NOMO-1 (cell line): ENCODE data around the gene SEPTIN12.
A peak's percentile ranks its signal among the peaks of the same experiment; 100 is the strongest.

Experiments
- DNase-seq, 2 experiments: peaks; one replicate each; lab custom pipeline; 2025; ENCODE audit not compliant: unreplicated experiment in 2 of 2; lab: John Stamatoyannopoulos, UW

Gene SEPTIN12

DNA sequence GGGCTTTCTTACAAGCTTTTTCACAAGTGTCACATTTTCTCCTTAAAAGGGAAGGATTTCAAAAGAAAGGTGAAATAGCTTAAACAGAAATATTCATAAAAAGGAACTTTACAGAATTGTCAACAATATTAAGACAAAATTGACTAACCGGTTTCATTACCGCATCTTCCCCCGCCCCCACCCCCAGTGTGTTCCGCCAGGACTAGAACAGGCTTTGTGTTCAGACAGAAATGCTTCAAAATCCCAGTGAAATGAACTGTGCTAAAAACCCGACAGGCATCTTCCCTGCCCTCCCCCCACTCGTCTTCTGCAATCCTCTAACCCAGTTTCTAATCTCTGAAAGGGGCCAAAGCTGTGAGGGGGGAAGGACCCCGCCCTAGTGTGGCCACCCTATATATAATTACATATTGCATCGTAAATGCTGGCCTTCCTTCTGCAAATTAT, 15.3 kb upstream of the SEPTIN12 start:
- DNase-seq, result peak; percentile 55 to 70

DNA sequence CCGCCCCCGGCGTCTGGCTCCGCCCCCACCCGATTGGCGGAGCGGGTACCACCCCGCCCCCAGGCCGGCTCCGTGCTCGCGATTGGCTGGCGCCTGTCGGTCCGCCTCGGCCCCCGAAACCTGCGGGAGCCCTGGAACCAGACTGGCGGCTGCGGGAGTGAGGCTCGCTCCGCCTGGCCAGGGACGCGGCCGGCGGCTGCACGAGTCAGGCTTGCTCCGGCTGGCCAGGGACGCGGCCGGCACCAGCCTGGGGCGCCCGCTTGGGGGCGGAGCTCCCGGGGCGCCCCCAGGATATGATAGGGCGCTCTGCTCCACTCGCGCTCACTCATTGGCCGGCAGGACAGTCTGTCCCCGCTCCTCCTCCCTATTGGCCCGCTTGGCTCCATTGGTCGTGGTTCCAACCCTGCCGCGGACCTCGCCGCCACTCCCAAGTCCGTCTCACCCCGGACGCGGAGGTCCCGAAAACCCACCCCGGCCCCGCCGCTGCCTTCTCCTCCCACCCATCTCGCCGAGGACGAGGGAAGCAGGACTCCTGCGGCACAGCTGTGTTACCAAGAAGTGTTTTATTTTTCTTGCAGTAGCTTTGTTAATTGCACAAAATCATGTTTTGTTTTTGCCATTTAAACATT, 14.6 kb upstream of the SEPTIN12 start:
- DNase-seq, result peak; percentile 92 to 94

DNA sequence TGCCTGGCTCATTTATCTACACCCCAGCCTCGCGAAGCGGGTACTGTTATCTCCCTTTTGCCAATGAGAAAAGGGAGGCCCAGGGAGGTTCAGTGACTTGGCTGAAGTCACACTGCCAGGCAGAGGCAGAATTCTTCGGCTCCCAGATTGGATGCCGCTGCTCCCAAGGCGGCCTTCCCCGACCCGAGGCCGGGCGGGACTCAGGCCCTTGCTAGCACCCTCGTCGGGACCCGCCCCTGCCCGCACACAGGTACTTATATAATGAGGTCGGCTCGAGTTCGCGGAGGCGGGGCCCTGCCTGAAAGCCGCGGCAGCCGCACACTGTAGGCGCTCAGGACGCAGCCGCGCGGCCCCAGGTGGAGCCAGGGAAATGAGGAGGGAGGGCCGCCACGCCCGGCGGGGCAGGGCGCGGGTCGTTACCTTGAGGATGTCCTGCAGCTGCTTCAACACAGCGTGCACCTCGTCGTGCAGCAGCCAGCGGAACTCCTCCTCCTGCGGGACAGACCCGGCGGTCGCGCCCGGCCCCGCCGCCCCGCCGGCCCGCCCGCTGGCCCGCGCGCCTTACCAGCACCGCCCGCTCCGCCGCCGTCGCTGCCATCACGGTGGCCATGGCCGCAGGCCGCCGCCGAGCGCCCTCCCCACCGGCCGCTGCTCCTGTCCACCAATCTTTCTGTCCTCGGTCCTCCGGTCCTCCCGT, 14.0 kb upstream of the SEPTIN12 start, which contains the start of gene ROGDI:
ROGDI (minus strand) TSS at position 672 of the 697 bp plus-strand sequence; CDS start at position 610, 62 bp downstream.
- peak; percentile 57 to 84 for DNase-seq

DNA sequence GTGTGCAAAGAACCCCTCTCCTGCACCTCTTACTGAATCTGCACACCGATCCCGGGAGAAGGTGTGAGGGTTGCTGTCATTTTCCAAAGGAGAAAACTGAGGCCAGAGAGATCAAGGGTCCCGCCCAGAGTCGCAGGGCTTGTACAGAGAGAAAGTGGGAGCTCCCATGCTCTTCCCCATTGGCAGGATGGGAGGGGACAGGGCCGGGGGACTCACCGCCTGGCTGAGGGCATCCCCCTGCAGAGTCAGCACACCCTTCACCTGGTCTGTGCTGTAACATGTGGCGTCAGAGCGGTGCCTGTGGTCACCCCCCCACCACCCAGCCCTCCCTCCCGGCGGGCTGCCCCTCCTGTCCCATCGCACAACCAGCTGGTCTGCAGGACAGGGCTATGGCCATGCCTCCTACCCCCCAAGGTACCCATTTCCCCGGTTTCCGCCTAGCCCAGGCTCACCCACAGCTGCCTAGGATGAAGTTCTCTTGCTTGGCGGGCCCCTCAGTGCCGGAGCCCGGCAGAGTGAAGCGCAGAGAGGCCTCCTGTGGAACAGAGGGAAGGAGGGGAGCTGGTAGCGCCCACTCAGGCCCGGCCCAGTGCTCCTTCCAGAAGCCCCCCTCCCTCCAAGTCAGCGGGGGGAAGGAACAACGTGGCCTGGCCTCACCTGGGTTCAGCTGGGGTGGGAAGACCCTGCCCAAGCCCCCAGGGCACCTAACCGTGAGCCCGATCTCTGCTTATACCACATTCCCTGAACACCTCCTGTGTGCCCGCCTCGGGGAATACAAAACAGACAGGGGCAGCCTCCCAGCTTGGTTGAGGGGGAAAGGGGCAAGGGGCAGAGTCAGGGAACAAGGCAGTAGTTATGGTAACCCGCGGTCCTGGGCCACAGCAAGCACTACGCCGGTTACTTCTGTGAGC, 13.2 kb upstream of the SEPTIN12 start:
- DNase-seq, result peak in 1 of 2 experiments; percentile 6

DNA sequence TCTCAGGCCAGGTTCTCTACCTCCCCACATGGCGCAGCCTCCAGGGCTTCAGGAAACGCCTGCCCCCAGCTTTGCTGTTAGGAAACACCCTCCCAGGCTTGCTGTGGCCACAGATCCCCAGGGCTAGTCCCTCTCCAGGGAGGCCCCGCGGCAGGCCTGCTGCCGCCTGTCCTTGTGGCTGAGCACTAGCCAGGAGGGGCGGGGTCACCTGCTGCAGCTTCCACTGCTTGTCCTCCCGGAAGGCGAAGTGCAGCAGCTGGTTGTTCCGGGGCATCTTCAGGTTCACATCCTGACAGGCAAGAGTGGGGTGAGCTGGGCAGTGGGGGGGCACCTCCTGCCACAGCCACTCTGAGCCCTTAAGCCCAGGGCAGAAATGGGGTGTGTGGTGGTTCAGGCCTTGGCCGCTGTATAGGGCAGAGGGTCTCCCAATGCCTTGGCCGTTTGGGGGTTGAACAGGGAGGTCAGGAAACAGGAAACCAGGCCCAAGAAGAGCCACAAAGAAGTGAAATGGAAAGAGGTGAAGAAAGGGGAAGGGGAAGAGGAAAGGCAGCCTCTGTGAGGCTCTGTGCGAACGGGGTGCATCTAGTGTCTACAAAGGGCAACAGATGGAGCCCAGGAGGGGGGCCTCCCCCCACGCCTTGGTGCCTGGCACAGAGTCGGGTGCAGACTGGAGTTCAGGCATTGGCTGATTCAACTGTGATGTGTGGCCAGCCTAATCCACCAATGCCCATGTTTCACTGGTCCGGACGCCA, 12.3 kb upstream of the SEPTIN12 start:
- DNase-seq, result peak; percentile 75

DNA sequence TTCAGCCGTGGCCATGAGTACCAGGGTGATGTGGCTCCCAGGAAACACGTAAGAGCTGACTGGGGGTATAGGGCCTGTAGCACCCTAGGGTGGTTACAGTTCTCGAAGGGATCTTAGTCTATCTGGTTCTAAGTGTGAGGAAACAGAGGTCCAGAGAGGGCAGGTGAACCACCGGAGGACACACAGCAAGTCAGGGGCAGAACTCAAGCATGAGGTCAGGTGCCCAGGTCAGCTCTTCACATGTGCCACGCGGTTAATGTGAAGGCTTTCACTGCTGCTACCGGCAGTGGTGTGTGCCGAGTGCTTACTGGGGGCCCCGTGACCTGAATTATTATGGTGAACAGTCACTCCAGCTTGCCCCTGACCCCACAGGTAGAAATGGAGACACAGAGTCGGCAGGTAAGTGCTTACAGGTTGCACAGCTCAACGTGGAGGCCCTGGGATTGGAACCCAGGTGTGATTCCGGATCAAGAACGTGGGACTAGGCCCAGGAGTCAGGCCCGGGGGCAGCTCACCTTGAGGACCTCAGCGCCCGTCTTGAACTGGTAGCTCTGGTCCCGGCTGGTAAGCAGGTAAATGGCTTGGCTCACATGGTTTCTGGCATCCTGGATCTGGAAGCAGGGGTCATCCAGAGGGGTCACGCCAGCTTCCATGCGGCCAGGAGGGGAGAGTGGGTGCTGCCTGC, 11.2 kb upstream of the SEPTIN12 start:
- no peak for DNase-seq

DNA sequence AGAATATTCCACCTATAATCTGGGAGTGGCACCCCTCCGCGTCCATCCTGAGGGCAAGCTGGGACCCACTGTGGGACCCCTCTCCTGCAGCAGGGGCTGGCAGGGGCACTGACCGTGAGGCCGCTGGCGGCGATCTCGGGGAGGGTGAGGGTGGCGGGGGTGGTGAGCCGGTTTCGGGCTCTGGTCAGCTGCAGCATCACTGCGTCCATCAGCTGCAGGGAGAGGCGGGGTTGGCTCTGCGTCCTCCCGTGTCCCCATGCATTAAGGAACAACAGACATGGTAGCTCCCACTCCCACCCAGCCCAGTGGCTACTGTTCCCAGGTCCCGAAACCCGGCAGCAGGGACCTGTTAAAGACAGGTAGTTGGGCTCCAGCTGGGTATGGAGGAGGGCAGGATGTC, 10.3 kb upstream of the SEPTIN12 start:
- no peak for DNase-seq

DNA sequence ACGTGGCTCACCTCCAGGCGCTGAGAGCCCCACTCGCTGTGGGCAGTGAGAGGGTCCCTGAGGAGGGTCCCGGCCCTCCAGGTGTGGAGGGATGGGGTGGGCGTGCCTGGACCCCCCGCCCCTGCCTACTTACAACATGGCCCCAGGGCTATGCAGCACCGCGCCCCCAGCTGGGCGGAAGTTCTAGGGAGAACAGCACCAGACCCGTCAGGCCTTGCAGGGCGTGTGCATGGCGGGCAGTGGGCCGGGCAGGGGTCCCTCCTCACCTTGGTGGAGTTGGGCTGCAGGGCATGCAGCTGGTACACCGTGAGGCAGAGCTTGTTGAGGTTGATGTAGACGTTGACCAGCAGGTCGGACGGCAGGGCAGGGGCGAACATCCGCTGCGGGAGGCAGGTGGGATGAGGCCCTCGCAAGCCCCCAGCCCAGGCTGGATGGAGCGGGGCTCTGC, 9.7 kb upstream of the SEPTIN12 start:
- DNase-seq, result no peak

DNA sequence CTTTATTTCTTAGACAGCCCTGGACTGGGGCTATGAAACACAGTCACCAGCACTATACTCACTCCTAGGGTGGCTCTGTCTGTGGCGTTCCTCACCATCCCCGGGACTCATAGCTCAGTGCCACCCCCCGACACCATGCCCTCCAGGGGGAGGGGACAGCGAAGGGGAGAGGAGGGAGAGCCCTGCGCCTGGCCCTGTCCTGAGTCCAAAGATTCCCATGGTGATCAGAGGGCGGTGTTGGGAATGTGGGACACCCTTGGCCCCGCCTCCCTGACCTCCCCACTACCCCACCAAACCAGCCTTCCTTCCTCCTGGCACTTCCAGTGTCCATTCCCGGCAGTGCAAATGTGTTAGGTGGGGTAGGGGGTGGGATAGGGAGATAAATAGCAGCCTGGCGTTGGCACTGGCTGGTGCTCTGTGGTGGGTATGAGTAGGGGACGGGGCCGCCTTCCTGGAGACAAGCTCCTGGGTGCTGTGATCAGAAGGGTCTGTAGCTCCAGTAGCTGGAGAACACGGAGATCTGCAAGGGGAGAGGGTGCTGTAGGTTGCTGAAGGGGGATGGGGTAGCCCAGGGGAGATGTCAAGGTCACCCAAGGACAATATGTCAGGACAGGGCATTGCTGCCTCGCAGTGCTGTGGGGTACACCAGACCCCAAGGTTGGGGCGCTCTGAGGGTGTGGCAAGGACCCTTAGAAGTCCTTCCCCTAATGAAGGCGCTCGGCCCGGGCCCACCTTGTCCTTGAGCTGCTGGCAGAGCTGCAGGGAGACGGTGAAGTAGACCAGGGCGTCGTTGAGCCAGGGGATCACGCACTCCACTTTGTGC, 9.0 kb upstream of the SEPTIN12 start:
- no peak for DNase-seq

DNA sequence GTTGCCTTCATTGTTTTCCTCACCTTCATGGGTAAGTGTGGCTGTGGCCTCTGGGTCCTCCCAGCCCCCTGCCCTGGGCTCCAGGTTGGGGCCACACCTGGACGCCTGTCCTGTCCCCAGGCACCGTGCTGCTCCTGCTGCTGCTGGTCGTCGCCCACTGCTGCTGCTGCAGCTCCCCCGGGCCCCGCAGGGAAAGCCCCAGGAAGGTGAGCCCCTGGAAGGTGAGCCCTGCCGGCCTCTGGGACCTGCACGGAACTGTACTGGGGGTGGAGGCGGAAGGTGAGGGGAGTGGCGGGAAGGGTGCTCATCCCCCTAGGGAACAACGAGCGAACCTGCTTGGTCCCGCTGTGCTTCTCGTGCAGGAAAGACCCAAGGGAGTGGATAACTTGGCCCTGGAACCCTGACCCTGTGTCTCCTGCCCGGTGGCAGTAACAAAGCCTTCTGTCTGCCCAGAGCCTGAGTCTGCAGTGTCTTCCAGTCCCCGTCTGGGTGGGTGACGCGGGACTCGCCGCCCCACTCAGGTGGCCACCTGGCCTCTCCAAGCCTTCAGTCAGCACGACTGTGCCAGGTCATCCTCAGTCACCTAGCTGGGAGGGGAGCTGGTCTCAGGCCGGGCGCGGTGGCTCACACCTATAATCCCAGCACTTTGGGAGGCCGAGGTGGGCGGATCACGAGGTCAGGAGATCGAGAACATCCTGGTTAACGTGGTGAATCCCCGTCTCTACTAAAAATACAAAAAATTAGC, 7.9 kb upstream of the SEPTIN12 start:
- no peak for DNase-seq

DNA sequence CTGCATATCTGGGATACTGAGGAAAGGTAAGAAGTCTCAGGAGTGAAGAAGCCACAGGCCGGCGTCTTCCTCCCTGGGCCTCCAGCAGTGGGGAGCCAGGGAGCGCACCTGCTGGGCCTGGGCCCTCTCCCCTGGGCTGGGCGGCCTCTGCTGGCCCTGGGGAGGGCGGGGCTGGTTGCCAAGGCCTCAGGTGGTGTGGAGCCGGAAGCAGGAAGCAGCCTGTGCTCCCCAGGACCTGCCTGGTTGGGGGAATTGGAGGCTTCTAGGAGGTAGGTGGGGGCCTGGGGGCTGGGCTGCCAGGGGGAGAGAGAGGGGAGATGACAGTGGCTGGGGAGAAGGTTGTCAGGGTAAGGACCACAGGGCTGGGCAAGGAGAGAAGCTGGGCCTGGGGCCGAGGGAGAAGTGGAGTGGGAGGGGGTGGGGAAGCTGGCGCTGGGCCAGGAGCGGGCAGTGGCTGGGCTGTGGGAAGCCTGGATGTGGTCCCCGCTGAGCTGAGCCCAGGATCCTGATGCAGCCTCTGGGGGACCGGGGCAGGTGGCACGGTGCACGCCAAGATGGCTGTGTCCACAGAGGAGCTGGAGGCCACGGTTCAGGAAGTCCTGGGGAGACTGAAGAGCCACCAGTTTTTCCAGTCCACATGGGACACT, 7.2 kb upstream of the SEPTIN12 start, which contains the start of gene SMIM22:
SMIM22 (plus strand) TSS at position 189 of the 647 bp plus-strand sequence; CDS start at position 555, 366 bp downstream.
- DNase-seq, result no peak

DNA sequence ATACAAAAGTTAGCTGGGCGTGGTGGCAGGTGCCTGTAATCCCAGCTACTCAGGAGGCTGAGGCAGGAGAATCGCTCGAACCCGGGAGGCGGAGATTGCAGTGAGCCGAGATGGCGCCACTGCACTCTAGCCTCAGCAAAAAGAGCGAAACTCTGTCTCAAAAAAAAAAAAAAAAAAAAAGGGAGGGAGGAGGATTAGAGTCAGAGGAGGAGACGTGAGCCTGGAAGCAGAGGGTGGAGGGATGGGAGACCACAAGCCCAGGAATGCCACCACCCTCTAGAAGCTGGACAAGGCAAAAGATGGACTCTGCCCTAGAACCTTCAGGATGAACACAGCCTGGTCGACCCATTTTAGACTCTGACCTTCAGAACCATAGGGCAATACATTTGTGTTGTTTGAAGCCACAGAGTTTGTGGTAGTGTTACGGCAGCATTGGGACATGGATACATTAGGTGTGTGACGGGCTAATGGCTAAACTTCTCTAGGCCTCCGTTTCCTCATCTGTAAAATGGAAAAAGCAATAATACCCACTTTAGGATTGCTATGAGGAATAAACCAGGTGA, 4.9 kb upstream of the SEPTIN12 start:
- DNase-seq, result no peak

DNA sequence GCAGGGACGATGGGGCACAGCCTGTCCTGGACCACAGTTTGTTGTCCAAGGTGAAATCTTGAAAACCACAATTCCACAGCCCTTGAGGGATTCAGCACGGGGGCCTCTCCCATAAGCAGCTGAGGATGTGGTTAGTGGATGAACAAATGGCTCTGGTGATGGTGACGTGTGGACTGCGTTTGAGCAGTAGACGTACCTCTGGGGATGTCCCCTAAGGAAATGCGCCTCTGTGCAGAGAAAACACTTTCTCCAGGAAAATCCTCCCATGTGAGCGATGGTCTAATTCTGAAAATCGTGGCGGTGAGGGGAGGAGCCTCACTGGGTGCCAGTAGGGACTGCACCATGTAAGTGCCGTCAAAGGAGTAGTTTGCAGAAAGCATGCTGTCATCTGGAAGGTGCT, 2.7 kb upstream of the SEPTIN12 start:
- peak in 1 of 2 experiments; percentile 10 for DNase-seq

DNA sequence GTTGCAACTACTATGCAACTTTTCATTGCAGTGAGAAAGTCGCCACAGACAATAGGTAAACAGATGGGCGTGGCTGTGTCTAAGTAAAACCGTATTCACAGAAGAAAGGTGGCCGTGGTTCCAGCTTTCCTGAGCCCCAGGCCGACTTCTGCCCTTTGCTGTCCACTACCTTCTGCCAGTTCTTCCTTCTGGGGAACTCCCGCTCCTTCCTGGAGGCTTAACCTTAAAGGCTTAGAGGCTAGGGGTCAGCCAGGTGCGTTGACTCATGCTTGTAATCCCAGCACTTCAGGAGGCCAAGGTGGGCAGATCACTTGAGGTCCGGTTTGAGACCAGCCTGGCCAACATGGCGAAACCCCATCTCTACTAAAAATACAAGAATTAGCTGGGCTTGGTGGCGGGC, 2.1 kb upstream of the SEPTIN12 start:
- no peak for DNase-seq

DNA sequence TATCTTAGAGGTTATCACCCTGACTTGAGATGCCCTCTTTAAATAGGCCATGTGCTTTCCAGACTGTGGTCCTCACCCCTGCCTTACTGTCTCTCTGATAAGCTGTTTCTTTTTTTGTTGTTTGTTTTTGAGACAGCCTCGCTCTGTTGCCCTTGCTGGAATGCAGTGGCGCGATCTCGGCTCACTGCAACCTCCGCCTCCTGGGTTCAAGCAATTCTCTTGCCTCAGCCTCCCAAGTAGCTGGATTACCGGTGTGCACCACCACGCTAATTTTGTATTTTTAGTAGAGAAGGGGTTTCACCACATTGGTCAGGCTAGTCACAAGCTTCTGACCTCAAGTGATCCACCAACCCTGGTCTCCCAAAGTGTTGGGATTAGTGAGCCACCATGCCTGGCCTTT, 765 bp upstream of the SEPTIN12 start:
- DNase-seq, result no peak

DNA sequence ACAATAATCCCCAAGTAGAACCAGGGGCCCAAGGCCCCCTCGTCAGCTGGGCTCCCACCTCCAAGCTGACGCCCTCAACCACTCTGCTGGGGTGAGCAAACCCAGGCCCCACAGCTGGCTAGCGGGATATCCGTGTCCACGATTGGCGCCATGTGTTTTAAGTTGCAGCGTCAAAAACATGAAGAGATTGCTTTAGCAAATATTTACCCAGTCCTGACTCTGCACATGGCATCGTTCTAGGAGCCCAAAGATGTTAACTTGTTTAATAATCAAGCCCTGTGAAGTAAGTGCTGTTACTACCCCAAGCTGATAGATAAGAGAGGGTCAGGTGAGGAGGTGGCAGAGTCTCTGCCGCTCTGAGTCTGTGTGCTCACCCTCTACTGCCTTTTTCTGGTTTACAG, 344 bp upstream of the SEPTIN12 start:
- DNase-seq, result no peak

DNA sequence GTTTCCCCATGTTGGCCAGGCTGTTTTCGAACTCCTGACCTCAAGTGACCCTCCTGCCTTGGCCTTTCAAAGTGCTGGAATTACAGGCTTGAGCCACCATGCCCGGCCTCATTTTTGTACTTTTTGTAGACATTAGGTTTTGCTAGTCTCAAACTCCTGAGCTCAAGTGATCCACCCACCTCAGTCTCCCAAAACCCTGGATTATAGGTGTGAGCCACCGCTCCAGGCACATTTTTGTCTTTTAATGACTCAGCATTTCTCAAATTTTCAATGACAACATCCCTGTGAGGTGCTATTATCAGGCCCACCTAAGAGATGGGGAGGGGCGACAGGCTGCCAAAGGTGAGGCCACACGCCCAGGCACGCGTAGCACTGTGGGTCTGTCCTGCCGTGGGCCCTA, 1.1 kb downstream of the SEPTIN12 start:
- no peak for DNase-seq
